Type B pancreatic cell (in vitro differentiated cells): ENCODE data around the gene APC2. TPM values are rescaled to one million over a fixed set of nuclear protein-coding genes. Genes with fewer than 3 reads are reported as not detected.
"Not testable (repeated sequence)": the region's sequence is repeated elsewhere in the genome, so short reads cannot be mapped to it uniquely, and the experiment has no call there.

Source experiments
- DNase-seq: peaks from one replicate; pipeline ENCODE4 v3.0.0; 2021; ENCODE audit warnings: mixed read lengths; ENCODE audit not compliant: unreplicated experiment; ENCODE audit errors: extremely low spot score
- H3K27ac Mint-ChIP-seq: 2 replicates; pipeline ENCODE4 v1.8.0; 2021; ENCODE audit warnings: mild to moderate bottlenecking, mixed read lengths
- H3K27me3 Mint-ChIP-seq: 2 replicates; pipeline ENCODE4 v1.8.0; 2021; ENCODE audit warnings: mixed read lengths
- H3K36me3 Mint-ChIP-seq: 2 replicates; pipeline ENCODE4 v1.8.0; 2021; ENCODE audit warnings: mixed read lengths
- H3K4me1 Mint-ChIP-seq: one replicate; pipeline ENCODE4 v1.8.0; 2021; ENCODE audit warnings: mixed read lengths; ENCODE audit not compliant: unreplicated experiment
- H3K4me3 Mint-ChIP-seq: 2 replicates; pipeline ENCODE4 v1.8.0; 2021; ENCODE audit warnings: mild to moderate bottlenecking, mixed read lengths
- H3K9me3 Mint-ChIP-seq: 2 replicates; pipeline ENCODE4 v1.8.0; 2021; ENCODE audit warnings: mixed read lengths
- total RNA-seq: library from RNA; stranded (reverse); gene quantifications from 2 replicates; pipeline ENCODE4 v1.2.1, GENCODE V29; 2021; ENCODE audit warnings: low replicate concordance
- TF ChIP-seq, protein P1 (sequence below): fragments of 200-600 bp; sonication (generic); conservative IDR thresholded peaks from 2 replicates; pipeline ENCODE4 v1.5.0; 2021; ENCODE audit warnings: antibody characterized with exemption, mild to moderate bottlenecking

The APC2 gene
- total RNA-seq, 1 donor from 2014 or later: 9.2 TPM

DNA sequence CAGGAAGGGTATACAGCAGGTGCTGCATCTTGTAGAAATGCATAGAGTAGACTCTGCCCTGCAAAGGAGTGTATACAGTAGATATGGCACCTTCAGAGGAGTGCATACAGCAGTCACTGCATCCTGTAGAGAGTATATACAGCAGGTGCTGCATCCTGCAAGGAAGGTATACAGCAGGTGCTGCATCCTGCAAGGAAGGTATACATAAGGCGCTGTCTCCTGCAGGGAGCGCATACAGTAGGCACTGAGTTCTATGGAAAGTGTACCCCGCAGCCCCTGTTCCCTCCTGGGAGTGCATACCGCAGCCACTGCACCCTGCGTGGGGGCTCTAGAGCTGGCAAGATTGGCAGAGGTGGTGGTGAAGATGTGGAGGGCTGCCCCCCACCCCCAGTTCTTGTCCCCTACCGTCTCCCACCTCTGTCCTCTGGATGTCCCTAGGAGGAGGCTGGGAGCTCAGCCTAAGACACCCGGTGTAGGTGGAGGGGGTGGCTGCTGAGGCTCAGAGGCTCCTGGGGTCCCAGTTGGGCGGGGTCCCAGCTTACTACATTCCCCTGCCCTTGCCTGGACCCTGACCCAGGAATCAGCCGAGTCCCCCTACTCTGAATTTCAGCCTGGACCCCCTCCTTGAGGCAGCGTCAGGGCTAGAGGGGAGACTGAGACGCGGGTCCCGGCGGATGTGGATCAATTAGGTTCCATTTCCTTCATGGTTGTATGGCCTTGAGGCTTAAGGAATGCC, 65.2 kb downstream of the APC2 start:
- TF ChIP-seq, protein P1, sequence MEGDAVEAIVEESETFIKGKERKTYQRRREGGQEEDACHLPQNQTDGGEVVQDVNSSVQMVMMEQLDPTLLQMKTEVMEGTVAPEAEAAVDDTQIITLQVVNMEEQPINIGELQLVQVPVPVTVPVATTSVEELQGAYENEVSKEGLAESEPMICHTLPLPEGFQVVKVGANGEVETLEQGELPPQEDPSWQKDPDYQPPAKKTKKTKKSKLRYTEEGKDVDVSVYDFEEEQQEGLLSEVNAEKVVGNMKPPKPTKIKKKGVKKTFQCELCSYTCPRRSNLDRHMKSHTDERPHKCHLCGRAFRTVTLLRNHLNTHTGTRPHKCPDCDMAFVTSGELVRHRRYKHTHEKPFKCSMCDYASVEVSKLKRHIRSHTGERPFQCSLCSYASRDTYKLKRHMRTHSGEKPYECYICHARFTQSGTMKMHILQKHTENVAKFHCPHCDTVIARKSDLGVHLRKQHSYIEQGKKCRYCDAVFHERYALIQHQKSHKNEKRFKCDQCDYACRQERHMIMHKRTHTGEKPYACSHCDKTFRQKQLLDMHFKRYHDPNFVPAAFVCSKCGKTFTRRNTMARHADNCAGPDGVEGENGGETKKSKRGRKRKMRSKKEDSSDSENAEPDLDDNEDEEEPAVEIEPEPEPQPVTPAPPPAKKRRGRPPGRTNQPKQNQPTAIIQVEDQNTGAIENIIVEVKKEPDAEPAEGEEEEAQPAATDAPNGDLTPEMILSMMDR: no peak
- DNase-seq: no peak
- Mint-ChIP-seq H3K4me3 (no peak overlapping the region), H3K4me1 (no peaks in the 10 kb centered on the region), H3K9me3 (peaks cover 4% of the 10 kb centered on the region), H3K36me3 (no peaks in the 10 kb centered on the region), H3K27ac (no peak overlapping the region), H3K27me3 (peaks cover 57% of the 10 kb centered on the region)

GRCh38 chr19:1516395-1516753, 66.5 kb downstream of the APC2 start:
- Mint-ChIP-seq H3K4me3 (peak overlapping the region; percentile 58), H3K36me3 (no peaks in the 10 kb centered on the region), H3K9me3 (peaks cover 4% of the 10 kb centered on the region), H3K27me3 (peaks cover 51% of the 10 kb centered on the region), H3K4me1 (no peaks in the 10 kb centered on the region), H3K27ac (peak overlapping the region; percentile 20)
- TF ChIP-seq, protein P1: no peak
- DNase-seq: no peak

DNA sequence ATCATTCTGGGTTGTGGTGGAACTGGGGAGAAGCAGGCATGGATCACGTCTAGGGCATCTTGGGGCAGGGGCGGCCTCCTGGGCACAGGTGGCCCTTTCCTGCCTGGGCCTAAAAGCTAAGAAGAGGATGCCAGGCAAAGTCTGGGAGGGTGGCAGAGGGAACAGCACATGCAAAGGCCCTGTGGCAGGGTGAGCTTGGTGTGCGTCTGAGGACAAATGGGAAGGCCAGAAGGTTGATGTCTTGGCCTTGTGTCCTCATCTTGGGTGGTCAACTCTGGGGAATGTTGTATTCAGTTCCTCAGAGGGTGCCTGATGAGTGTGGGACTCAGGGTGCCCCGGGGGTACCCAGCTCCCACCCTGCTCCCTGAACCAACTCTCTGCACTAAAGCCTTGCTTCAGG, 68.5 kb downstream of the APC2 start:
- Mint-ChIP-seq H3K36me3 (no peaks in the 10 kb centered on the region), H3K9me3 (peaks cover 4% of the 10 kb centered on the region), H3K4me3 (no peak overlapping the region), H3K27me3 (peaks cover 66% of the 10 kb centered on the region), H3K27ac (no peak overlapping the region), H3K4me1 (no peaks in the 10 kb centered on the region)
- TF ChIP-seq, protein P1: no peak
- no peak for DNase-seq

- peaks cover 65% of the 10 kb centered on the region for H3K27me3 Mint-ChIP-seq
- H3K9me3 Mint-ChIP-seq, H3K4me1 Mint-ChIP-seq, H3K36me3 Mint-ChIP-seq, DNase-seq, H3K4me3 Mint-ChIP-seq, H3K27ac Mint-ChIP-seq: not testable (repeated sequence)
These were observed 69.9 kb downstream of the APC2 start for GRCh38 chr19:1519802-1520201.

GRCh38 chr19:1520203-1520780, 70.4 kb downstream of the APC2 start:
- H3K36me3 Mint-ChIP-seq: no peaks in the 10 kb centered on the region
- H3K9me3 Mint-ChIP-seq: peaks cover 4% of the 10 kb centered on the region
- TF ChIP-seq, protein P1: no peak
- no peak overlapping the region for H3K27ac Mint-ChIP-seq
- H3K4me3 Mint-ChIP-seq: no peak overlapping the region
- peaks cover 66% of the 10 kb centered on the region for H3K27me3 Mint-ChIP-seq
- no peak for DNase-seq
- H3K4me1 Mint-ChIP-seq: no peaks in the 10 kb centered on the region

GRCh38 chr19:1521636-1522035, 71.7 kb downstream of the APC2 start:
- Mint-ChIP-seq H3K36me3 (no peaks in the 10 kb centered on the region), H3K9me3 (no peaks in the 10 kb centered on the region), H3K27ac (no peak overlapping the region), H3K4me1 (no peaks in the 10 kb centered on the region), H3K27me3 (peaks cover 67% of the 10 kb centered on the region), H3K4me3 (no peak overlapping the region)
- DNase-seq: no peak
- TF ChIP-seq, protein P1: no peak
